ENCODE results near the gene PEX5L.

- TF ChIP-seq CTCF (IDR thresholded peaks at IDR 0.05; ENCODE audit: poor library complexity) (no peak), EZH2 (IDR thresholded peaks at IDR 0.05; ENCODE audit: borderline replicate concordance) (no peak), EZH2phosphoT487 (IDR thresholded peaks at IDR 0.05; ENCODE audit: low read depth, severe bottlenecking, unreplicated experiment) (no peak)
These were observed 55.1 kb downstream of the PEX5L start for GRCh38 chr3:179981646-179982045.
